Stimulated activated CD4-positive, alpha-beta T cell treated with anti-CD3 and anti-CD28 coated beads, TNF-alpha, amount 100 ng/mL, for 24 hours (primary cell): ENCODE data around the gene CENPI.
A peak's percentile ranks its signal among the peaks of the same experiment; 100 is the strongest.
"Not testable (repeated sequence)": the region's sequence is repeated elsewhere in the genome, so short reads cannot be mapped to it uniquely, and the experiment has no call there.

Experiments
- DNase-seq, 3 experiments: peaks; one replicate each; pipeline ENCODE4 v3.0.0-alpha.2; 2020; ENCODE audit warnings: low read depth in 3 of 3

The CENPI gene, protein sequence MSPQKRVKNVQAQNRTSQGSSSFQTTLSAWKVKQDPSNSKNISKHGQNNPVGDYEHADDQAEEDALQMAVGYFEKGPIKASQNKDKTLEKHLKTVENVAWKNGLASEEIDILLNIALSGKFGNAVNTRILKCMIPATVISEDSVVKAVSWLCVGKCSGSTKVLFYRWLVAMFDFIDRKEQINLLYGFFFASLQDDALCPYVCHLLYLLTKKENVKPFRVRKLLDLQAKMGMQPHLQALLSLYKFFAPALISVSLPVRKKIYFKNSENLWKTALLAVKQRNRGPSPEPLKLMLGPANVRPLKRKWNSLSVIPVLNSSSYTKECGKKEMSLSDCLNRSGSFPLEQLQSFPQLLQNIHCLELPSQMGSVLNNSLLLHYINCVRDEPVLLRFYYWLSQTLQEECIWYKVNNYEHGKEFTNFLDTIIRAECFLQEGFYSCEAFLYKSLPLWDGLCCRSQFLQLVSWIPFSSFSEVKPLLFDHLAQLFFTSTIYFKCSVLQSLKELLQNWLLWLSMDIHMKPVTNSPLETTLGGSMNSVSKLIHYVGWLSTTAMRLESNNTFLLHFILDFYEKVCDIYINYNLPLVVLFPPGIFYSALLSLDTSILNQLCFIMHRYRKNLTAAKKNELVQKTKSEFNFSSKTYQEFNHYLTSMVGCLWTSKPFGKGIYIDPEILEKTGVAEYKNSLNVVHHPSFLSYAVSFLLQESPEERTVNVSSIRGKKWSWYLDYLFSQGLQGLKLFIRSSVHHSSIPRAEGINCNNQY

DNA sequence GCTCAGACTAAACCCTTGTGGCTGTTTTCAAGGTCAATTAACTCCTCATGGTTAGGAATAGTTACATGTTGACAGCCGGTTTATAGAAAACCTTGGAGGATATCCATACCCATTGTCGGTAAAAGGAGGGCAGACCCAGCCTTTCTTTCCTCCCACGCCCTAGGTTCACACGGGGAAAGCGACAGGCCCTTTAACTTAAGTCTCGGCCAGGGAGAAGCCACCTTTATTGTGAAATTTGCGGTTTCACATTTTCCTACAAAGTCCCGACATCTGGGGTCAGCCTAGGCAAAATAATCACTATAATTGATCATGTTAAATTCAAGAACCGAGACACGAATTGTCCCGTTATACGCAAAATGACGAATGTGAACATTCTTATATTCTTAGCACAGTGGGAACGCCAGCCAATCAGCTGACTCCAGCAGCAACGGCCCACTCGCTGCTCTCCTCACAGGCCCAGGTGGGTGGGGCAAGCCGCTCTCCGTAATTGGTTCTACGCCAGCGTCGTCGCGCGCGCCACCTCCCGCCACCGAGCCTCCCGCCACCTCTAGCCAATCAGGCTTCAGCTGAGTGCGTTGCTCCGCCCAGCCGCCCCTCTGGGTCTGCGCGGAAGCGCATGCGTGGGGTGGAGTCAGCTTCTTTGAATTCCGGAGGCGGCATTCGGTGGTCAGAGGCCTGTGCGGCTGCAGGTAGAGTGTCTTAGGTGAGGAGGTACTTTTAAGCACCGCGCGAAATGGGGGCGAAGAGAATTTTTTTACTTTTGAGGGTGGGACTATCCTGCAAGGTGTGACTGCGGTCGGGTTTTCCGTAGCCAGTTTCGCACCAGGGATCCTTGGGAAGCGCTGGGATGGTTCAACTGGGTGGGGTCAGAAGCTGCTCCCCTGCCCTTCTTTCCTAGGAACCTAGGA is at the start of gene CENPI:
TSS of gene CENPI (plus strand) at position 659 of the 908 bp plus-strand sequence. CDS start 2,867 bp downstream, outside the sequence.
- peak; percentile 82 to 91 (median 82) for DNase-seq

DNA sequence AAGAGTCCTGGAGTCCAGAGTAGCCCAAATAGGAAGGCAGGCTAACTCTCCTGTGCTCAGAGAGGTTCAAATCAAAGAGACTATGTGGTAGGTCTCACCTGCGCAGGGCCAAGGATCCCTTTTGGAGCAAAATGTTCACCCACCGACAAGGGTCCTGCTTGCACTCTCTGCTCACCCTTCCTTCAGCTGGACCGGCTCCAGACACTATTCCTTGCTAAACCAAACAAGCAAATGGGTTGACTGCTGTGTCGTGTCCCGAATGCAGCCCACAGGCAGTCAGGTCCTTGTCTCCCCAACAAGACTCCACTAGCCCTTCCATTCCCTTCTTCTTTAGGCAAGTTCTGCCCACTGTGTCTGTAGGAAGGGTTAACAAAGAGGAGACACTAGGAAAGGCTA is 46.9 kb upstream of the CENPI start:
- DNase-seq: peak in 1 of 3 experiments; percentile 0

DNA sequence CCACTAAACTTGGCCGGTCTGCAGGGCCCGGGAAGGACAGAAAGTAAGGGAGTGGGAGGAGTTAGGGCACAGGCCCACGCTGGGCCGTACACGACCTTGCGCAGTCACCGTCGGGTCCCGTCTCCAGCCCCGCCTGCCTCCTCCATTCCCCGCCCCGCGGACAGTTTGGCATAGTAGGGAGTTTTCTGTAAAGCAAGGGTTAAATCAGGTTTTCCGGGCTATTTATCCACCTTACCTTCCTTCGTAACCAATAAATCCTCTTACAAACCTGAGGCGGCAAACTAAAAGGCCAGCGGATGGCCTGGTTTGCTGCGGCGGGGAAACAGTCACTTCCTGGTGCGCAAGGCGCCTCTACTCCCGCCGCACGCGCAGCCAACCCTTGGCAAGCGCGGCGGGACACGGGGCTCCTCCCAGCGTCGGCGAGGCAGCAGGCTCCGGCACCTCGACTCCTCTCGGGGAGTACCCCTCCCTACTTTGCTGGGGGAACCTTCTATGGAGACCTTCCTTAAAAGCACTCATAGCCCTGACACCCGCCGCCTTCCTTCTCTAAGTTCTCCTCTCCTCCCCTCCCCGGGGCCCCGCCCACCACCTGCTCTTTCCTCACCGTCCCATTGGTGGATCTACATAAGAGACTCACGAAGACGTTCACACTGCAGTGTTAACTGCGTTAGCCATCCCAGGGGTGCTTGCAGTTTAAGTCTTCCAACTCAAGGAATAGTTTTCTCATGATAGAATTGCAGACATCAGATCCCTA is 46.3 kb upstream of the CENPI start, which contains the start of gene TRMT2B:
TSS of gene TRMT2B (minus strand) at position 563 of the 754 bp plus-strand sequence. CDS start 9,822 bp downstream, outside the sequence.
- DNase-seq: peak; percentile 58 to 76 (median 66)

DNA sequence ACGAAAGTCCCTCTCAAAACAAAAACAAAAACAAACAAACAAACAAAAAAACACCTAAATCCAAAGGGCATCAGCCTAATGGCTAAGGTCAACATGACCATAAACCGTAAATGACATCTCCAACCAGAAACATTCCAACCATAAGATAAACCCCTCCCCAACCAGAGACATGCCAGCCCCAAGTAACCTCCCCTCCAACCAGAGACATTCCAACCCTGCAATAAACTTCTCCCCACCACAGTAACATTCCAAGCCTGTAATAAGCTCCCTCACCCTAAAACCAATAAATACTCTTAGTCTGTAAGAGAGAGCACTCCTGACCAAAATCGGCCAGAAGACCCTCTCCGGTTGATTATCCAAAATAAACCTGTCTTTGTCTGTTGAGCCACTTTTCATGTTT is 41.5 kb upstream of the CENPI start:
- DNase-seq: not testable (repeated sequence)

DNA sequence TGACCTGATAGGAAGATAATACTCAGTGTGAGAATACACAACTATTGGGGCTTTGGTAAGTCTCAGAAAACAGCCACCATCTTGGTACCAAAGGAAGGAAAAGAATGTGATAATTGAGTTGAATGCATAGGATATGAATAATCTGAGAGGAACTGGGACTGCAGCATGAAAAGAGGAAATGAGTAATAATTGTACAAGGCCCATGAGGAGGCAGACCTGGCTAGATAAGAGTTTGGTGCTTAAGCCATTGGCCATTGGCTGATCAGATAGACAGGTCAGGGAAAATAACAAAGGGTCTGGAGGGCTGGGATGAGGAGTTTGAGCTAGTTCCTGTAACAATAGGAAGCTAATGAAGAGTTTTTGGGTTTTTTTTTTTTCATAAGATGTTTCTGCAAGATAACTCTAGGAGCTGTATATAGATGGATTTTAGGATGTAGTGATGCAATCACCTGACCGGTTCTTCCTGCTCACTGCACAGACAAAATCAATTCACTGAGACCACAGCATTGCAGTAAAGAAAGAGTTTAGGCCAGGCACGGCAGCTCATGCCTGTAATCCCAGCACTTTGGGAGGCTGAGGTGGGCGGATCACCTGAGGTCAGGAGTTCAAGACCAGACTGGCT is 40.8 kb upstream of the CENPI start:
- no peak for DNase-seq

DNA sequence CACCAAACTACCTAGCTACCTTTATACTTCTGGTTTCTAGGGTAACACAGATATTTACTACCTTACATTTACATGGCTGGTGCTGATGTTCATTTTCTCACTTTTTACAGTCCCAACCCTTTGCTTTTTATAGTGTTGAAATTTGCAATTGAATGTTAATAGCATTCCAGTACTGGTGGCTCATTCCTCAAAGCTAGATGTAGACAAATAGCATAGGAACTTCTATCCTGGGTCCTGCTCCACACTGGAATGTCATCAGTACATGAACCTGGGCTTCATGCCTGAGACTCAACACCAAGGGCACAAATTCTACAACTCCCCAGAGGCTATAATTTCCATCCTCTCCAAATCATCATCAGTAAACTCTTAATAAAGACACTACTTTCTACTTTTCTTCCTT is 35.8 kb upstream of the CENPI start:
- DNase-seq: no peak

DNA sequence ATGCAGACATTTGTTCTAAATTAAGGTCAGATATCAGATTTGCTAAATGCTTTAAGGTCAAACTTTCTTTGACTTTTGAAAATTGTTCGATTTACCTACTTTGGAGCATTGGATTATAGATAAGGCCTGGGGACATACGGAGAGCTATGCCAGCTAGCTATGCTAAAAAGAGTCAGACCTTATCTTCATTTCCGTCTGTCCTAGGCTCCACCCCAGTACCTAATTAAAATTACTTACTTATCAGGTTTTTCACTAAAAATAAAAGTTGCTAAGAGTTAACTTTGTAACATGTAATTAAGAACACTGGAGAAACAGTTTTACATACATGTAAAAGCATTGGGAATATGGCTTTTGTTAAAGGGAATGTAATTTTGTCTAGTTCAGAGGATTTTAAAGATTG is 26.4 kb upstream of the CENPI start:
- no peak for DNase-seq

DNA sequence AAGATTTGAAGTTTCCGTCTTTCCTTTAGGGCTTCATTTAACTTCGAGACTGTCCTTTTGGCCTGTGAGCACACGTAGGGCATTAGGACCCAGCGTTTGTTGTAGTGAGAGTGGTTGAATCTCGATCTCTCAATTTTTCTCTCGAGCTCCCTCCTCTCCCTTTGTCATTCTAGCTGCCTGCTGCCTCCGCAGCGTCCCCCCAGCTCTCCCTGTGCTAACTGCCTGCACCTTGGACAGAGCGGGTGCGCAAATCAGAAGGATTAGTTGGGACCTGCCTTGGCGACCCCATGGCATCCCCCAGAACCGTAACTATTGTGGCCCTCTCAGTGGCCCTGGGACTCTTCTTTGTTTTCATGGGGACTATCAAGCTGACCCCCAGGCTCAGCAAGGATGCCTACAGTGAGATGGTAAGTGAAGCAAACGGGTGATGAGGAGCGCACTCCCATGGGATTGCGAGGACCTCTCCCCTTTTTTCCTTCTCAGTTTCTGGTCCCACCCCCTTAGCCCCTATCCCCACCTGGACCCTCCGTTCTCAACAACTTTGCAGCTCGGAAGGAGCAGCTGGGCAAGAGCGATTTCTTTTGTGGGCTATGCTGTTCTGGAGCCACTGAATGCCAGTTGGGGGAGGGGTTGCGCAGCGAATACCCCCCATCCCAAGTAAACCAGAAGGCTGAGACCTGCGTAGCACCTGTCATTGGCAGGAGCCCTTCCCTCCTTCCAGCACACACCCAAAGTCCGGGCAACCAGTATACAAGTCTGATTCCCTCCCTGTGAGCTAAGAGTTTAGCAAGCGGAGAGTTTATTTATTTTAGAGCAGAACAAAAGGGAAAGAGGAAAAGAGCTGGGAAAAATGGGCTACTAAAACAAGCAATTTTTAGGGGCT is 19.0 kb upstream of the CENPI start, which contains the start of gene TMEM35A:
TSS of gene TMEM35A (plus strand) at position 164 of the 883 bp plus-strand sequence. CDS start at position 288, 124 bp downstream.
- no peak for DNase-seq

DNA sequence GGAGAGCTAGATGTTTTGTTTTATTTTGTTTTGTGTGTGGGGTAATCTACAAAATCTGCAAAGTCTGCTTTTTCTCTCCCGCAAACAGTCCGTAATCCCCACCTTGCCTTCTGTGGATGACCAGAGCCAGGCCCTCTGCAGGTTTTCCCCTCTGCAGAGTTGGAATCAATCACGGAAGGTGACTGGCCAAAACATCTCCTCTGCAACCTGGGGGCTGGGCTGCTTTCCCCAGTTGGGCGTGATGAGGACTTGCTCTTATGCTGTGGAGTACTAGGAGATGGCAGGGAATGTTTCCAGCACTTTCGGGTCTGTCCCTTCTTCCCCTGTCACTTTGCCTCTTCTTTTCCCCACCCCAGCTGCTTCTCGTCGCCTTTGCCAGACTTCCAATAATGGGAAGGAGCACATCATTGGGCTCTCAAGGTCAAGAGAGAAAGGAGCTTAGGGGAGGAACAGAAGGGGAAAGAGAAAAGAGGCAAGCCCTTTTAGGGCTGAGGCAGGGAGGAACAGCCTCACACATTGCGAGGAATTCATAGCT is 18.2 kb upstream of the CENPI start:
- DNase-seq: no peak

DNA sequence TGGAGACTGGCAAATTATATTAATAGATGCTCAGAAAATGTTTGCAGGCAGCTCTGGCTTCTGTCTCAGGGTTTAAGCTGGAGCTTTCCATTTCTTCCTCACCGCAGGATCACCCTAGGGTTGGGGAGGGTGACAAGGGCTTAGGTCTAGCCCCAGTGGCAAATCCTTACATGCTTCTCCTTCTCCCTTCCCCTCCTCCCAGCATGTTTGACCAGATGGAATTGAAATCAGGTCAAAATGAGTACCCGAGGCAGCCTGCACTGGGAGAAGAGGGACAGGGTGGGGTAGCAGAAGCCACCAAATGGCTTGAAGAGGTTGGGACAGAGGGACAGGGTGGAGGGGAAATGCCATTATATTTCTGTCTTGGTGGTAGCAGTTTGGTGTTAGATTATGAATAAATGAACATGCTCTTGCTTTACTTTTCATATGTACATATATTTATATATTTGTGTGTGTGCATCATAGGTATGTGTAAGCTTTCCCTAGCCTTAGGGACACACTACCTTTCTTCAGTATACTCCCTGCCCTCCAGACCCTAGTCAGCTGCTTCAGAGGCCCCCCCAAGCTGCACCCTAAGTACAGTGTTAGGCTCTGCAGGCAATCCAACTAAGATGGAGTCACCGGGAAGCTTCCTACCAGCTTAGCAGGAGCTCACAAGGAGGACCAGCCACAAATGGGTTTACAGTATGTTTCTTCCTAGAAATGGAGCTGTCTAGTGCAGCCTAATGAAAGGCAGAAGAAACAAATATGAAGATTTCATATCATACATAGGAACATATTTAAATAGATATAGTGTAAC is 17.5 kb upstream of the CENPI start:
- no peak for DNase-seq

DNA sequence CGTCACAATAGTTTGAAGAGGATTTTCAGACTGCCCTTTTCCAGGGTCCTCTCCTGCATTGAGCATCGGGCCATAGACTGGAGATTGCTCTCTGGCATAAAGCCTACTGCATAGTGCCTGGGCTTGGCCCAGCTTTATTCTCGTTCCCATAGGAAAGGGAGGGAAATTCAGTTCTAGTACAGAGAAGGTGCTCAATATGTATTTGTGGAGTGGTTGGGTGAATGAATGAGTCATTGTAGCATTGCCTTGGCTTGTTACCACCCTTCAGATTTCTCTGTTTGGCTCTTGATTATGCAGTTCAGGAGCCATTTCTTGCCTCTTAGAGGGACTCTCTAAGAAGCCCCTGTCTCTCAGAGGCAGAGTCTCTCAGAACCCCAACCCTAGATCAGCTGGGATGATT is 16.8 kb upstream of the CENPI start:
- DNase-seq: no peak

DNA sequence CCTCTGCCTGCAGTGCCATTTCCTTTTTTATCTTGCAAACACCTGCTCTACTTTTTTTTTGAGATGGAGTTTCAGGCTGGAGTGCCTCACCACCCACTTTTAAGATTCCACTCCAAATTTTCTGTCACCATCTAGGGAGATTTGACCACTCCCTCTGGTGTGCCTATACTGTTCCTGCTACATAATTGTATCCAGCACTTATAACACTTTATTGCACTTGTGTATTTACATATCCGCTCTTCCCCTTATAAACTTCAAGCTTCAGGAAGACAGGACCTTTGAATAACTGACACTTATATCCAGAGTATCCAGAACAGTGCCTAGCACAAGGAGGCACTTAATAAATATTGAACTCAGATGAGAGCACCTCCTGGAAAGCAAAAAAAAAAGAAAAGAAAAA is 6.2 kb upstream of the CENPI start:
- DNase-seq: no peak

DNA sequence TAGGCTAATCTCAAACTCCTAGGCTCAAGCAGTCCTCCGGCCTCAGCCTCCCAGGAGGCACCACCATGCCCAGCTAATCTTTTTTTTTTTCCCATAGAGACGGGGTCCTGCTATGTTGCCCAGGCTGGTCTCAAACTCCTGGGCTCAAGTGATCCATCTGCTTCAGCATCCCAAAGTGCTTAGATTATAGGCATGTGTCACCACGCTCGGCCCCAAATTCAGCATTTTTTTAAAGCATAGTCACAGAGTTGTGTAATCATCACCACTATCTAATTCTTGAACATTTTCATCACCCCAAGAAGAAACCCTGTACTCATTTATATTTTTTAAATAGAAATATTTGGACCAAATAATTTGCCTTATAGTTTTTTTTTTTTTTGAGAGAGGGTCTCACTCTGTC is 10.3 kb downstream of the CENPI start:
- no peak for DNase-seq

DNA sequence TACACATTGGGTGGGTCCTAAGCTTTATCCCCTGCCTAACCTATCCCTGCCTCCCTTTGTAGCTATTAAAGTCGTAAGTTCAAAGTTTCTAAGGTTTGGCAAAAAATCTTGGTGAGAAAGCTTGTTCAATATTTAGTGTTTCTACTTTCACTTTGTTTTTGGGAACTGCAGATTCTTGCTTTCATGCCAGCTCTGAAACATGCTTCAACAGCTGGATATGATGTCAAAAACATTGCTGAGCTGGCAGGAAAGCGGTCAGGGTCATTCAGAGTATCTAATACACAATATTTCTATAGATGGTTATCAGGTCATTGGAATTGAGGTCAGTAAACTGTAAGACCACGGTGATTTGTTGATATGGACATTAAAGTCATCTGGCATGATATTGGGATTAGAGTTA is 19.7 kb downstream of the CENPI start:
- no peak for DNase-seq

DNA sequence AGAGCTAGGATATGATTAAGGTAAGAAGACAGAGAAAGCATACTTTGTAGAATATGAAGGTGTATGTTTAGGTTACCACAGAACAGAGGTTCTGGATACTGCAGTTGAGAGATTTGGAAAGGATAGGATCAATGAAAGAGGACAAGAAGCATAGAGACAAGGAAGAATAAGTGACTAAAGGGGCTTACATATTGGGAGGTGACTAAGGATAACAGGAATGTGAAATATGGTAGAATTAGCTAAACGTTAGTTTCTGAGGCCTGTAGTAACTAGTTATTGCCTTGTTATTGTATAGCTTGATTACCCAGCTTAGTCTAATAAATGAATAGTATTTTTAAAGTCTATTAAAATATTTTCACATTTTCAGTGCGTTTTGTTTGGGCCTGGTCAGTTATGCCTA is 38.2 kb downstream of the CENPI start:
- no peak for DNase-seq
